Activated T-cell treated with anti-CD3 and anti-CD28 coated beads for 4 hours (primary cell): Measurements from ENCODE around the gene CMIP.
"Not testable (repeated sequence)": the region's sequence is repeated elsewhere in the genome, so short reads cannot be mapped to it uniquely, and the experiment has no call there.

Experiments
- DNase-seq: peaks from one replicate; pipeline ENCODE4 v3.0.0-alpha.2; 2020

The CMIP gene

DNA sequence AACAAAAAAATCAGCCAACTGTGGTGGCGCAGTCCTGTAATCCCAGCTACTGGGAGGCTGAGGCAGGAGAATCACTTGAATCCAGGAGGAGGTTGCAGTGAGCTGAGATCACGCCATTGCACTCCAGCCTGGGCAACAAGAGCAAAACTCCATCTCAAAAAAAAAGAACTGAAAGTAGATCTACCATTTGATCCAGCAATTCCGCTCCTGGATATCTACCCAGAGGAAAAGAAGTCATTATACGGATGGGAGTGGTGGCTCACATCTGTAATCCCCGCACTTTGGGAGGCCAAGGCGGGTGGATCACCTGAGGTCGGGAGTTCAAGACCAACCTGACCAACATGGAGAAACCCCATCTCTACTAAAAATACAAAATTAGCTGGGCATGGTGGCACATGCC lies 22.5 kb upstream of the CMIP start:
- DNase-seq: not testable (repeated sequence)

GRCh38 chr16:81424771-81425170 lies 19.8 kb upstream of the CMIP start:
- DNase-seq: no peak

- DNase-seq: no peak
Observed at GRCh38 chr16:81427219-81427618, 17.4 kb upstream of the CMIP start.

GRCh38 chr16:81429045-81429521 lies 15.5 kb upstream of the CMIP start:
- no peak for DNase-seq

GRCh38 chr16:81431554-81432353 lies 12.9 kb upstream of the CMIP start:
- no peak for DNase-seq

DNA sequence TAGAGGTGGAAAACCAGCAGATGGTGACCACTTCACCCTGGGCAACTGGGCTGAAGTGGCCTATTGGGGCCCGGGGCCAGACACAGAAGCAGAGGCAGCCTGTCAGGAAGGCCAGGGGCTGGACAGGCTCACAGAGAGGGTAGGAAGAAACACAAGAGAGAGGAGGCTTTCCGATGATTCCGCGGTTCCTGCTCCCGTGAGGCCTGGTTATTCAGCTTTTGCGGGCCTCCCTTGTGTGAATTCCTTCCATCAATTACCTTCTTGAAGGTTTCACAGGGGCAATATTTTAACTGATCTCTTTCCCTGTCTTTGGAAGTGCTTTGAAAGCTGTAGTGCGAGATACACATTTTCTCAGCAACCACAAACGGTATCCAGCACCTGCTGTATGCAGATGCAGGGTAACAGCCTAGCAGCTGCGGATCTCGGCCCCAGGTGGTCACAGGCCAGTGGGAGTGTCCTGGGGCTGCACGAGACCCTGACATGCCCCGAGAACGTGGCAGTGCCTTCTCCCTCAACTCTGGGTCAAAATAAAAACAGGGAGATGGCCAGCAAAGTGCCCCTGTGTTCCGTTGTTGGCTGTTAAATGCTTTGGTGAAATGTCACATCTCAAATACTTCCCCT lies 11.6 kb upstream of the CMIP start:
- DNase-seq: no peak

GRCh38 chr16:81435103-81435502 lies 9.5 kb upstream of the CMIP start:
- DNase-seq: no peak

DNA sequence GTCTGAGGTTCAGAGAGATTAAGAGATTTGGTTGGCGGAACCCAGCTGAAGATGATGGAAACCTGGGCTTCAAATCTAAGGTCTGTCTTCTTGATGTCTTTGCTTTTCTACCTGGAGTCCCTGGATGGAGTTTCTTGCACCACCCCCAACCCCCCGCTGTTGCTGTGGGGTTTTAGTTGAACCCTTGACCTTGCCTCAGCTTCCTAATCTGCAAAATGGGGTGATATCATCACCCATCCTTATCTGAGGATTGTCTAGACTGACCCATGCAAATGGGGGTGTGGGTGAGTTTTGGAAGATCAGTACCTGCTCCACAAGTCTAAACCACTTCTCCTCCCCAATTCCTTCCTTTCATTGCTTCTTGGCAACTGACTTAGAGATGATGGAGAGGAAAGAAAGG lies 9.0 kb upstream of the CMIP start:
- DNase-seq: no peak

GRCh38 chr16:81436386-81436785 lies 8.2 kb upstream of the CMIP start:
- DNase-seq: no peak

DNA sequence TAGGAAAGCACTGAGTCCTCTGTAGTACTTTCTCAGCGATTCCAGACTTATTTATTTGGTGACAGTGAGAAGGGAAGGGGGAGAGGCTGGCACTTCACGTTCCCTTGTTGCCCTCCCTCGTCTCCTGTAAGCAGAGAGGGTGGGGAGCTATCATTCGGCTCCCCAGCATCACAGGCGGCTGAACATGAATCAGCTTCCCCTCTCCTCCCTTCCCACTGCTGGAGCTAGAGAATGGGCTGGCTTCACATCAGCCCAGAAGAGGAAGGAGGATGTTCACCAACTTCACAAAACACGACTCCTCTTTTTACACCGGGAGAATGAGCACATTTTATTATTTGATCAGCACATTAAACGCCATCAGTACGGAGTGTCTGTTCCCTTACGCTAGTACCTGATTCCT lies 6.7 kb upstream of the CMIP start:
- DNase-seq: no peak

DNA sequence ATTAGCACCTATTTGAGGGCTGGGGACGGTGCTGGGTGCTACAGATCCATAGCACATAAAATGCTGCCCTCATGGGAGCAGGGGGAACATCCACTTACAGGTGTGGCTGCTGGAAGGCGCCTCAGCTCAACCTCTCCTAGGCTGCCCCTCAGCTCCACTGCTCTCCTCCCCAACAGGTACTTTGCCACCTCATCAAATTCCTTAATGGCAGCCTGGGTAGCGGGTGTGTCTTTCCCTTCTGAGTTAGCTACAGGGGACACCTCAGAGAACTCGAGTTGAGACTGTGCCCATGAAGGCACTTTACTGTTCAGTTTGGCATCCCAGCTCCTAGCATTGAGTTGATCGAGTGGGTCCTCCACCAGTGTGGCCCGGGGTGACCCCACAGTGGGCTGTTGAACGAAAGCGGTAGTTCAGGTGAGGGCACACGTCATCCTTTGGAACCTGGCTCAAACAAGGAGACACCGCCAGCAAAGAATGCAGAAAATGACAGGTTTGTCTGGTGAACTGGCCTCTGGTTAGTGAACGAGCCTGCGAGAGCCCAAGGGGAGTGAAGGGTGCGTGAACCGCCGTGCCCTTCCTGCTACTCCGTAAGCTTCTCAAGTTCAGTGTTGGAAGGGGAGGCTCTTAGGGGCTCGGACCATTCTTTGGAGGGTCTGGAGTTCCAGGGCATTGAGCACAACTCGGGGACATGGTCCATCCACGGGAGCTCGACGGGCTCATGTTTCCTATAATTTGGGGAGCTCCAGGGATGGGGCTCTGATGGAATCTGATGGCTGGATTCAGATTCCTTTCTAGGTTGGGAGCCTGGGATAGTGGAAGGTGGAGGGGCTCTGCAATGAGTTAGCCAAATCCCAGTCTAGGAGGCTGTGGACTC lies 3.5 kb upstream of the CMIP start:
- no peak for DNase-seq

DNA sequence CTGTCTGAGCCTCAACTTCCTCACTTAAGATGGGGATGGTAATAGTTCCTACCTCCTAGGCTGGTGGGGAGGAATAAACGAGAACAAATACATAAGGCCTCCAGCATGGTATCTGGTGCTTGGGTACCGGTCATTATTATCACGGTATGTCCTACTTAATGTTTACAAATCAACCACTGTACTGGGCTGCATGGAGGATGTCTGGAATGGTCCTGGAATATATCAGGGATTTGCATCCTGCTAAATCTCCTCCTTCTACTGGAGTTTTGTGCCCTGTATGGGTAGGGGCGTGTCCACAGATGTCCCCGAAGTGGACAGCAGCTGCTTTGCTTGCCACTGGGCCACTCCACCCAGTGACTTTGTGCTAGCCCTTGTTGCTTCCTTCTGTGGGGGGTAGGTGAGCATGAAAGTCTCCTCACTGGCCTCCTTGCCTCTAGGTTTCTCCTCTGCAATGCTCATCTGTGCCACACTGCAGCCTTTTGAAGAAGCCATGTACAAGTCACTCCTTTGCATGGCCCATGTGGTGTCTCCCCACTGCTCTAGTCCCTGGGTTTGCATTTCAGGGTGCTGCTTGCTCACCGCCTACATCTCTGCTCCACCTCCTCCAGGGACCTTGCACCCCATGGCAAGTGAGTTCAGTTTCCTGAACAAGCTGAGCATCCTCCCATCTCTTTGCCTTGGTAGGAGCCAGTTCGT lies 2.2 kb upstream of the CMIP start:
- no peak for DNase-seq

DNA sequence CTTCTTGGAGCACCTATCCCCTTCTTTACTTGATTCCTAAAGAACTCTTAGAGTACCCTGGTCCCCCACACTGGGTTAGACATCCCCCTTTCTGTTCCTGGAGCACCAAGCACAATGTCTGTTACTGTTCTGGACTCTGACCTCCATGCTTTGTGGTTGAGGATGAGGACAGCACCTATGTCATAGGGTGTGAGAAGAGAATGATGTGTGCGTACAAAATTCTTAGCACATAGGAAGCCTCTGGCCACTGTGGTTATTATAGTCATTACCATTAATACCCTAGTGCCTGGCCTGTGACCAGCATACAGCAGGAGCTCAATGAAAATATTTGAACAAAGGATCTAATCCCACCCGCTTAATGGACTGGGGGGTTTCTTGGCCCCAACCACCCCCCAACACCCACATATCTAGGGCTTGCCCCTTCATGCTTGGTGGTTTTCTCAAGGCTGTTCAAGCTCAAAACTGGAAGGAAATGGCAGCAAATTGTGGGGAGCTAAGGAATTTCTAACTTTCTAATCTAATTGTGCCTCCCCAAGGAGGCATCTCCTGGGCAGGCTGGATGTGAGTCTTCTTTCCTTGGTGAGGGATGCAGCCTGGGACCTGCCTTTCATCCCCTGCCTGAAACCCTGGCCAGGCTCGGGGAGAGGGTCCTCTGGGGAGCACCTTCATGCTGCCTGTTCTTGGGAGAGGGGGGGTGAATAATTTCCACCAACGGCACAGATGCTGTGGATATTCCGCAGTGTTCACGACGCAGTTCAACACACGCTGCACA lies 1.5 kb upstream of the CMIP start:
- no peak for DNase-seq

- no peak for DNase-seq
Observed at GRCh38 chr16:81443688-81444447, 740 bp upstream of the CMIP start.

DNA sequence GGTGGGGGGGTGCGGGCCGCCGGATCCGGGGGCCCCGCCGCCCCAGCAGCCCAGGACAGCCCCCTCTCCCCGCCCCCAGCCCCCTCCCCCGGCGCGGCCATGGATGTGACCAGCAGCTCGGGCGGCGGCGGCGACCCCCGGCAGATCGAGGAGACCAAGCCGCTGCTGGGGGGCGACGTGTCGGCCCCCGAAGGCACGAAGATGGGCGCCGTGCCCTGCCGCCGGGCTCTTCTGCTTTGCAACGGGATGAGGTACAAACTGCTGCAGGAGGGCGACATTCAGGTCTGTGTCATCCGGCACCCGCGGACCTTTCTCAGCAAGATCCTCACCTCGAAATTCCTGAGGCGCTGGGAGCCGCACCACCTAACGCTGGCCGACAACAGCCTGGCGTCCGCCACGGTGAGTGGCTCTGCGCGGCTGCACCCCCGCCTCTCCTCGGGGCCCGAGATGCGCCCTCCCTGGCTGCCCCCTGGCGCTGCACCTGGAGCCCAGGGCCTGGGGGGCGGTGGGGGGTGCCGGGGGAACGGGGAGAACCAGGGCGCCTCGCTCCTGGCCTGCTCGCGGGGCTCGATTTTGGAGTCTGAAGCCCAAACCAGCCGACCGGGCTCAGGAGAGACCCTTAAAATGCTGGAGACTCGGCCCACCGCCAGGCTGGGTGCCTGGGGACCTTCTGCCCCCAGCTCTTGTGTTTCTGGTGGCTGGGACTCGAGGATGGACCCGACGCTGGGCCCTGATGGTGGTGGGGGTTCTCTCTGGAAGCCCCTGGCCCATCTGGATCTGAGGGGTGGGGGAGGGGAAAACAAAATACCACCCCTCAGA lies 744 bp downstream of the CMIP start:
- DNase-seq: no peak

- no peak for DNase-seq
Observed at GRCh38 chr16:81445966-81446906, 1.6 kb downstream of the CMIP start.

DNA sequence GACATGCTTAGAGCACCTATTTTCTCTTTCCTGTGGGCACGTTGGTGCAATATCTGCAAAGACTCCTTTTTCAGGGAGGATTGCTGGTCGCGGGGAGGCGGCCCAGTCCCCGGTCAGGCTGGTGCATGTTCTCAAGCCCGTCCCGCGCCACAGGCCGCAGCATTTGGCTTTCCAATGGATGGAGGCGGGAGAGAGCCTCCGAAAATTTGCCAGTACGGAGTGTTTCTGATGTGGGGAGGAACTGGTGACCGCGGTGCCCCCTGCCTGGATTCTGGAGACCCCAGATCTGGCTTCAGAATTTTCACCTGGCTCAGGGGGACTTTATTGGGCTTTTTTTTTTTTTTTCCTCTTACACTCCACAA lies 2.3 kb downstream of the CMIP start:
- DNase-seq: no peak

GRCh38 chr16:81447383-81448101 lies 2.9 kb downstream of the CMIP start:
- no peak for DNase-seq
